Activated CD4-positive, CD25-positive, alpha-beta regulatory T cell treated with anti-CD3 and anti-CD28 coated beads, Interleukin-2, amount 50 U/mL, for 72 hours (primary cell): ENCODE results near the gene NUP62.
"Not testable (repeated sequence)": the region's sequence is repeated elsewhere in the genome, so short reads cannot be mapped to it uniquely, and the experiment has no call there.

Experiments
- DNase-seq: peaks from one replicate; pipeline ENCODE4 v3.0.0; 2021

The NUP62 gene, protein sequence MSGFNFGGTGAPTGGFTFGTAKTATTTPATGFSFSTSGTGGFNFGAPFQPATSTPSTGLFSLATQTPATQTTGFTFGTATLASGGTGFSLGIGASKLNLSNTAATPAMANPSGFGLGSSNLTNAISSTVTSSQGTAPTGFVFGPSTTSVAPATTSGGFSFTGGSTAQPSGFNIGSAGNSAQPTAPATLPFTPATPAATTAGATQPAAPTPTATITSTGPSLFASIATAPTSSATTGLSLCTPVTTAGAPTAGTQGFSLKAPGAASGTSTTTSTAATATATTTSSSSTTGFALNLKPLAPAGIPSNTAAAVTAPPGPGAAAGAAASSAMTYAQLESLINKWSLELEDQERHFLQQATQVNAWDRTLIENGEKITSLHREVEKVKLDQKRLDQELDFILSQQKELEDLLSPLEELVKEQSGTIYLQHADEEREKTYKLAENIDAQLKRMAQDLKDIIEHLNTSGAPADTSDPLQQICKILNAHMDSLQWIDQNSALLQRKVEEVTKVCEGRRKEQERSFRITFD

DNA sequence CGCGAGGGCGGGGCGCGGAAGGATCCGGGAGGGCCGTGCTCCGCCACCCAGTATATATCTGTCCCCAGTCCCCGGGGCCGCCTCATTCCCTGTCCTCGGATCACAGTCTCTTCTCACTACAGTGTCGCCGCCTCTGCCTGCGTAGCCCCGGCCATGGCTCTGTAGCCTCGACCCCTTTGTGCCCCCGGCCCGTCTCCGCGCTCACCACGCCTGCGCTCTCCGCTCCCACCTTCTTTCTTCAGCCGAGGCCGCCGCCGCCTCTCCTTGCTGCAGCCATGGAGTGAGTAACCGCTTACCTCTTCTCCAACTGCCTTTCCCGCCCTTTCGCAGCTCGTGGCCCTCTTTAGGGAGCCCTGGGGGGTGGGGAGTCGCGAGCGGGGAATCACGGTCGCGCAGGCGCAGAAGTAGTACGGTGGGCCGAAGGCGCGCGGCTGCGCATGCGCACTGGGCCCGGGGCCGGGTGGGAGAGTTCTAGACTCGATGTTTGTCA is at the start of gene NUP62, which contains the start of gene ATF5:
Gene NUP62 (minus strand): TSS at position 384 of the 490 bp plus-strand sequence. CDS start 19,697 bp downstream, outside the sequence.
Gene ATF5 (plus strand): TSS at position 85 of the 490 bp plus-strand sequence. CDS start 1,646 bp downstream, outside the sequence.
- peak; percentile 97 for DNase-seq

DNA sequence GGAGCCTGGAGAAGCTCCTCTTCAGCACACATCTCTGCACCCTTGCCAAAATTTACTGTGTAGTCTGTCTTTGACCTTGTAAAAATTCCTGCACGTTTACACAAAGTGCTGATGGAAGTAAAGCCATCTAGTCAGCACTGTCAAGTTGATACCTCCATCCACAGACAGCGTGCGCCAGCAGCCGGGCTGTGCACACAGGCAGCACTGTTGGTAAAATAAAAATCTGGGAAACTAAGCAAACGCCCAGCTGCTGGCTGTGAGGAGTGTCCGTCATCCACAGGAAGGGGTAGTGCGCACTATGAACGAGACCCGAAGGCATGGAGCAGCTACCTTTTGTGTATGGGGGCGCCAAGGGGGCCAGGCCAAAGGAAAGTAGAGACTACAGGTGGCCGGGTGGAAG is 49.0 kb upstream of the NUP62 start:
- DNase-seq: no peak

DNA sequence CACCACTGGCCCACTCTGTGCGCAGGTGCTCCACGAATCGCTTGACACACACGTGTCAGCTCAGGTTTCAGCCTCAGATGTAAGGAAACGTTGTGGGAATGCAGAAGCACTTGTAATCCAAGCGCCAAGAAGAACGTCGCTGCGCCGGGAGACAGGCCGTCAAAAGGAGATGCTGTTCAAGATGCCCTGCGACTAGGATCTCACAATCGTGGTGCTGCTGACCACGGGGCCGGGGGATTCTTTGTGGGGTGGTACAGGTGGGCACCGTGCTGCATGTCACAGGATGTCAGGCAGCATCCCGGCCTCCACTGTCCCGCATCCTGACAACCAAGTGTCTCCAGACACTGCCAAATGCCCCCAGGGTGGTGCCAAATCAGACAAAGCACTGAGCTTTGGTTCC is 48.6 kb upstream of the NUP62 start:
- DNase-seq: no peak

DNA sequence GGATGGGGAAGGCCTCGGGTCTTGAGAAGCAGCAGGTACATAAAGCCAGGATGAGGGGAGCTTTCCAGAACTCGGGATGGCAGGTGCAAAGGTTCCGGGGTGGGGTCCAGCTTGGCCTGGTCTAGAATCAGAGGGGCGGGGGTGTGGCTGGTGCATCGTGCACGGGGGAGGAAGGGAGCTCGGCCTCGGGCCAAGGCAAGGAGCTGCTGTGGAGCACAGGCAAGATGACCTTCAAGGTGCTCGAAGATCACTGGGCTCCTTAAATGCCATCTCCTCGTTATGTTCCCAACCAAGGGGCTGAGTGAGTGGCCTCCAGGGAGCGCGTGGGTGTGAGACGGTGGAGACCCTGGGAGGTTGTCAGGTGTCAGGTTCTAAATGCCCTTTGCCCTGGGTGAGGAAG is 47.8 kb upstream of the NUP62 start:
- DNase-seq: no peak

DNA sequence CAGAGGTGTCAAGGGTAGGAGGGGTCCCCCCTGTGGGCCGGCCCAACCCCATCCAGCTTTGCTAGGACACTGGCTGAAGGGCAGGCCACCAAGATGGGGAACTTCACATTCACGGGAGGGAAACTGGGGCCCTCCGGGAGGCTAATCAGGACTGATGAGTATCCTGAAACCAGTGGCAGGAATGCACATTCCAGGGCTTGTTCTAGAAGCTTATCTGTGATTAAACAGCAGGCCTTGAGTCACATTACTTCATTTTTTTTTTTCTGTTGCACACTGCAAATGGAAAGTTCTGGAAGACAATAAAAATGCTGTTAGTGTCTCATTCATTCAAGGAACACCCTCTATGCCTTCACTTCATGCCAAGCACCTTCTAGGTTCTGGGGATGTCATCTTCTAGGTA is 47.2 kb upstream of the NUP62 start:
- DNase-seq: no peak

DNA sequence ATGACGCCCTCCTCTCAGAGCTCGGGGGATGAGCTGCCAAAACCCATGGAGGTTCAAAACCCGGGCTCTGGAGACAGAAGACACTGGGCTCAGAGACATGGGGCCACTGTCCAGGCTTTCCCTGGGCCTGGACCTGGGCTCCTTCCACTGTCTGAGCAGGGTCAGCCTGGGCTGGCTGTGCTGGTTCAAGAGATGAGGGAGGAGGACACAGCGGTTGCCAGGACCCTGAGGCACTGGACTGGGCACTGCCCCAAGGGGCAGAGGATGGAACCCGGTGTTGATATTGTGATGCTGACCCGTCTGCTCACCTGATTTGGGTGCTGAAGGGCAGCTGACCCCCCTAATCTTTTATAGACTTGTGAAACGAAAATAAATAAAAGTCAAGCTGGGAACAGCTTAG is 45.7 kb upstream of the NUP62 start:
- no peak for DNase-seq

DNA sequence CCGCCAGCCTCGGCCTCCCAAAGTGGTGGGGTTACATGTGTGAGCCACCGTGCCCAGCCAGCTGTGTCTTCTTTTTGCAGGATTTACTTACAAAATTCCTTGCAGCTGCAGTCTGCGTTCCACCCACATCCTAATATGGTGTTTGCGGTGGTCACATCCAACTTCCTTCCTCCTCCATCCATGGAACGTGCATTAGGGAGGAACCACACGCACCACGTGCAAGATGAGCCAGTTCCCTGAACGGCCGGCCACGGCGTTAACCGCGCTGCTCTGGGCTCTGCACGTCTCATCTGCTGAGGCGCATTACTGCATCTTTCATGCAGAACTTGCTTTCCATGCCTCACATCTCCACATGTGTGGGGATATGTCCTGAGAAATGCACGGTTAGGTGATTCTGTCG is 44.7 kb upstream of the NUP62 start:
- no peak for DNase-seq

DNA sequence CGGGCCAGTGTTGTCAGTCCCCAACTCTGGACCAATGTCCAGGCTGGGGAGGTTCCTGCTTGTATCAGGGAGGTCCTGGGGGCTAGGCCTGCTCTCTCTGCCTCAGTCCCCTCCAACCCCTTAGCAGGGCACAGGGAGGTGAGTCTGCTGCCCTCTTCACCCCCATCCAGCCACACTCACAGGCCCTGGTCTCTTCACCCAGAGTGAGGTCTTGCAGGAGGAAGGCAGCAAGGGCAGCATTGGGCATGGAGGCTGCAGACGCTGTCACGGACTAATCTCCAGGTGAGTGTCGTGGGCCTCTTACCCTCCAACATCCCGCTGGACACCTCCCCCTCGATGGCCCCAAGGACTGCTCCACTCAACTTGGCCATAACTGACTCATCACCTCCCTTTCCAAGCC is 43.5 kb upstream of the NUP62 start:
- no peak for DNase-seq

DNA sequence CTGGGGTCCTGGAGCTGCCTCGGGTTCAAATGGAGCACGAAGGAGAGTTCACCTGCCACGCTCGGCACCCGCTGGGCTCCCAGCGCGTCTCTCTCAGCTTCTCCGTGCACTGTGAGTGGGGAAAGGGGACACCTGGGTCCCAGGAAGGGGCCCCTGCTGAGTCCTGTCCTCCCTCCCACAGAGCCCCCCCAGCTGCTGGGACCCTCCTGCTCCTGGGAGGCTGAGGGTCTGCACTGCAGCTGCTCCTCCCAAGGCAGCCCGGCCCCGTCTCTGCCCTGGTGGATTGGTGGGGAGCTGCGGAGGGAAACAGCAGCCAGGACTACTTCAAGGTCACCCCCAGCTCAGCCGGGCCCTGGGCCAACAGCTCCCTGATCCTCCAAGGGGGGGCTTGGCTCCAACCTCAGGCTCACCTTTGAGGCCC is 42.7 kb upstream of the NUP62 start:
- DNase-seq: no peak

DNA sequence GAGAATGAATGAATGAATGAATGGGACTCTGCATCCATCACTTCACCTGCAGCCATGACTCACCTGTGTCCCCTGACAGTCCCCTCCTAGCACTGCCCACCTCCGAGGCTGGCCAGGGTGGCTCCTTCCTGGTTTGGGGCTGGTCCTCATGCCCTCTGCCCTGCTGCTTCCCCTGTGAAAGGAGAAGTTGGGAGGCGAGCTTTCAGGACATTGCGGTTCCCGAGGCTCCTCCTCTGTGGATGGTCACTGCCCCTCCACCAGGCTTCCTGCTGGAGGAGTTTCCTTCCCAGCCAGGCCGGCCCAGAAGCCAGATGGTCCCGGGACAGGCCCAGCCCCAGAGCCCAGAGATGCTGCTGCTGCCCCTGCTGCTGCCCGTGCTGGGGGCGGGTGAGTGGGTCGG is 40.1 kb upstream of the NUP62 start:
- not testable (repeated sequence) for DNase-seq

DNA sequence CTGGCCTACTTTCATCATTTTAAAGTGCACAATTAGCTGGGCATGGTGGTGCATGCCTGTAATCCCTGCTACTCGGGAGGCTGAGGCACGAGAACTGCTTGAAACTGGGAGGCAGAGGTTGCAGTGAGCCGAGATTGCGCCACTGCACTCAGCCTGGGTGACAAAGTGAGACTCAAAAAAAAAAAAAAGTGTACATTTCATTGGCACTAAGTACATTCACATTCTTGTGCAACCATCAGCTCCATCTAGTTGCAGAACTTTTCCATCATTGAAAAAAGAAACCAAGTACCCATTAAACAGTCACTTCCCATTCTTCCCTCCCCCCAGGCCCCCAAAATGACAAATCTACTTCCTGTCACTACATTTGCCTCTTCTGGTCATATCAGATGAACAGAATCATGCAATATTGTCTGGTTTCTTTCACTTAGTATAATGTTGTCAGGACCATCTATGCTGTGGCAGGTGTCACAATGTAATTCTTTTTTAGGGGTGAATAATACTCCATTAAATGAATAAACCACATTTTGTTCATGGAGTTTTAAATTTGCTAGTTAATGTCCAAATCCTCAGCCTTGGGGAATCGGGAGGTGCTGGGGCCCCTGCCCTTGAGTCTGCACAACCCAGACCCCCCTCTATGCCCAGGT is 39.1 kb upstream of the NUP62 start:
- DNase-seq: no peak

DNA sequence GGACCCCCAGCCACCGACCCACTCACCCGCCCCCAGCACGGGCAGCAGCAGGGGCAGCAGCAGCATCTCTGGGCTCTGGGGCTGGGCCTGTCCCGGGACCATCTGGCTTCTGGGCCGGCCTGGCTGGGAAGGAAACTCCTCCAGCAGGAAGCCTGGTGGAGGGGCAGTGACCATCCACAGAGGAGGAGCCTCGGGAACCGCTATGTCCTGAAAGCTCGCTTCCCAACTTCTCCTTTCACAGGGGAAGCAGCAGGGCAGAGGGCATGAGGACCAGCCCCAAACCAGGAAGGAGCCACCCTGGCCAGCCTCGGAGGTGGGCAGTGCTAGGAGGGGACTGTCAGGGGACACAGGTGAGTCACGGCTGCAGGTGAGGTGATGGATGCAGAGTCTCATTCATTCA is 31.7 kb upstream of the NUP62 start, which contains the start of gene SIGLEC11:
Gene SIGLEC11 (minus strand): TSS at position 193 of the 400 bp plus-strand sequence. CDS start 91 bp downstream, at position 102.
- not testable (repeated sequence) for DNase-seq

DNA sequence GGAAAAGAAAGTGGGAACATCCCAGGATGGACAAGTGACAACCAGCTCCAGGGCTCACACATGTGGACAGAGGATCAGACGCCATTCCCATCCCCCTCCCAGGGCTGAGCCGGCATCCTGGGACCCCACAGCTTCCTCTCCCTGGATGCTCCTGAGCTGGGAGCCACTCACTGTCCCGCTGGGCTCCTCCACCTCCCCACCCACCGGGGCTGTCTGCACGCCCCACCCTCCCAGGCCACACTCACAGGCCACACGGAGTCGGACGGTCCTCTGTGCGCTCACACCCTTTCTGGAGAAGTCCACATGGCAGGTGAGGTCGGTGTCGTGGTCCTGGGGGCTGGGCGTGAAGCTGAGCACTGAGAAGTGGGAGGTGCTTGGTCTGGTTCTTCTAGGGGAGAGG is 30.6 kb upstream of the NUP62 start:
- DNase-seq: not testable (repeated sequence)

DNA sequence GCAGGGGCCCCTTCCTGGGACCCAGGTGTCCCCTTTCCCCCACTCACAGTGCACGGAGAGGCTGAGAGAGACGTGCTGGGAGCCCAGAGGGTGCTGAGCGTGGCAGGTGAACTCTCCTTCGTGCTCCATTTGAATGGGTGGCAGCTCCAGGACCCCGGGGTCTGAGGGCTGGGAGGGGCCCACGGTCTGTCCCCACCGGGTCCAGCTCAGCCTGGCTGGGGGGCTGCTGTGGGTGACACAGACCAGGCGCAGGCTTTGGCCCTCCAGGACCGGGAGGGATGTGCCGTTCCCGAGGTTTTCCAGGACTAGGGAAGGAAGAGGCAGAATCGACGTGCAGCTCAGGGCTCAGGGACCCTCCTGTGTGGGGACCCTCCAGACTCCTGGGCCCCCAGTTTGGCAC is 29.3 kb upstream of the NUP62 start:
- DNase-seq: not testable (repeated sequence)

DNA sequence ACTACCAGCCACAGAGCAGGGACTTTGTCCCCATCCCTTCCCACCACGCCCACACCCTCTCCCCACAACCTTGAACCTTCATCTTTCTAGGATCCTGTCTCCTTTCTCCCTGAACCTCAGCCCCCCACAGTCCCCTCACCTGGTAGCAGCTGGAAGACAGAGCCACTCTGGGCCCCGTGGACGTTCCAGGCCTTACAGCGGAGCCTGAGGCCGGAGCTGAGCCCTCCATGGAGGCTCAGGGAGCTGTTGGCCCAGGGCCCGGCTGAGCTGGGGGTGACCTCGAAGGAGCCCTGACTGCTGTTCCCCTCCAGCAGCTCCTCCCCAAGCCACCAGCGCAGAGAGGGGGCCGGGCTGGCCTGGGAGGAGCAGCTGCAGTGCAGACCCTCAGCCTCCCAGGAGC is 28.8 kb upstream of the NUP62 start:
- DNase-seq: not testable (repeated sequence)

DNA sequence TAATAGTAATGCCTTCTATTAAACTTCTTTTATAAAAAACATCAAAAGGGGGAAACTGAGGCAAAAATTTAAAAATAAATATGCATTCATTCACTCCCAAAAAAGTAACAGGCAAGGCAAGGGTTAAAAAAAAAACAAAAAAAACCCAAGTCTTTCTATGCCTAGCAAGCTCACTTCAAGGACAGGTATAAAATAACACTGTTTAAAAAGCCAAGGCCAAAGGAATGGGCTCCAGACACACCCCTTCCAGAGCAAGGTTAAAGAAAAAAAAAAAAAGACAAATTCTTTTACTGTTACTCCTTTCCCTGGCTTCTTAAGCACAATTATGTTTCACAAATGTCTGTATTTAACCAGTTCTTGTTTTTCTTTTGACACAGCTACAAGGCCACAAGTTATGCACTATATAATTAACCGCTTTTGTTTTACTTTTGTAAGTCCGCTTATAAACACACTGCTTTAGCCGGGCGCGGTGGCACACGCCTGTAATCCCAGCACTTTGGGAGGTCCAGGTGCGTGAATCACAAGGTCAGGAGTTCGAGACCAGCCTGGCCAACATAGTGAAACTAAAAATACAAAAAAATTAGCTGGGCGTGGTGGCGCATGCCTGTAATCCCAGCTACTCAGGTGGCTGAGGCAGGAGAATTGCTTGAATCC is 28.1 kb upstream of the NUP62 start:
- DNase-seq: no peak

DNA sequence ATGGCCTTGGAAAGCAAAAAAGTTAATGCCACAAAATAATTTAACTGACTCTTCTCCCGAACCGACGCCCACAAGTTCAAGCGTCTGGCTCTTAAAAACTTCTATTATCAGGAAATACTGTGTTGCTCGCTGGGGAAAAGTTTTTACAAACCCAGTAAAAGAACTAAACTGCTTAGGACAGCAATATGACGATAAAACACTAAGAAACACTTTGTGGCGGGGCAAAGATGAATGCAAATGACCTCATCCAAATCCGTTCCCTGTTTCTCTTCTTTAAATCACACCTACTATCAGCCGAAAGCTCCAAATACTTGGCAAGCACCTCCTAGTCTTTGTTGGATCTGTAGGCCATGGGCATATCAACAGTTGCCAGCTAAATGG is 26.8 kb upstream of the NUP62 start:
- DNase-seq: no peak

DNA sequence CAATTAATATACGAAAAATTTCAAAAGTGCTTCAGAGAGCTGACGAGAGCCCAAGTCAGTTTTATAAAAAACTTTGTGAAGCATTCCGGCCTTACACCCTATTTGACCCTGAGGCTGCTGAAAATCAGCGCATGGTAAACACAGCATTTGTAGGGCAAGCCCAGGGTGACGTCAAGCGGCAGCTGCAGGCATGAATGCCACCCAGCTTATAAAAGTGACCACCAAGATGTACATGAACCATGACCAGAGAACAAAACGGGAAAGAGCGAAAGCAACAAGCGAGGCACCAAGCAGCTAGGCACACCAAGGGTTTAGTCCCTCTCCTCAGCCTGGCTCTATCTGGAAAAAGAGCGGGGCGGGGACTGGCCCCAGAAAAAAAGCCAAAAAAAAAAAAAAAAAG is 25.6 kb upstream of the NUP62 start:
- no peak for DNase-seq

DNA sequence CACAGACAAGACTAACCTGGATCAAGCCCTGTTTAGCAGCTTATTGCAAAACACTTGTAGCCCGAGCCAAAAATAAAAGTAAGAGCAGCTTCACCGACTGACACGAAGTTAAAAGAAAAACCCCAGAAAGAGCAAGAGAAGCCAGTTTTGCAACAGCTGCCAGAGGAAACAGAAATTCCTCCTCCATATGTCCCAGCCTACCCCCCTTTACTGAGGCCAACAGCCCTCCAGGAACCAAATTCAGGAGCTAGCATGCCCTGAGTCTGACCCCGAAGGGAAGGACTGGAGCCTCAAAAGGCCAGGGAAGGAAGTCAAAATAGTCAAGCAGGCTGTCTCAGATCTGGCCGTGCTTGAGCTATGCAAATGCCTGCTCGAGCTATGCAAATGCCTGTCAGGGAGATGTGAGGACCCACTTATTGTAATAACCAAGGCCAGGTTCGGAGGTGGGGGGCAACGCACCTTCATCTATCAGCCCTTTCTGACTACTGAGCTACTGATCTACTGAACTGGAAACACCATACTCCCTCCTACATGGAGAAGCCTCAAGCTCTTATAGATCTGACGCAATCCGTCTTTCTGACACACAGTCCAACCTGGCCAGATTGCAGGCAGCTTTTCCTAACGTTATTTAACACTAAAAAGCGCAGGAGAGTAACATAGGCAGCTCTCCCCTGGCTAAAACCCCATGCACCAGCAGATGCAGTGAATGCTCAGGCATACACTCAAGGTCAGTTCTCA is 25.0 kb upstream of the NUP62 start:
- DNase-seq: no peak

DNA sequence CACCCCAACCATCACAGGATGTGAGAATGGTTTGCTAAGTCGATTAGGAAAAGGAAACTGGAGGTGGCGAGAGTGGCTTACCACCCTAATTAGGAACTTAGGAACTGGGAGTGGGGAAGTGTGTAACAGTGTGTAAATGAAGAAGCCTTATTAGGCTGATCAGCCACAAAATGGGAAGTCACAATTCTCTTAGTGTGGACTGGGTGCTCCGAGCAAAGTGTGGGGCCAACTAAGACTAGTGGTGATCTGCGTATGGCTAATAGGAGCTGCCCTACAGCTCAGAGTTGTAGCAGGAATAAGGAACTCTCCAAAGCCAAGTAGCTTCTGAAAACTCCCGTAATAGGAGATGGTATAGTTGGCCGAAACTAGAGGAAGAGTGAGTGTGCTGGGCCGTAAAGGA is 24.1 kb upstream of the NUP62 start:
- DNase-seq: no peak

DNA sequence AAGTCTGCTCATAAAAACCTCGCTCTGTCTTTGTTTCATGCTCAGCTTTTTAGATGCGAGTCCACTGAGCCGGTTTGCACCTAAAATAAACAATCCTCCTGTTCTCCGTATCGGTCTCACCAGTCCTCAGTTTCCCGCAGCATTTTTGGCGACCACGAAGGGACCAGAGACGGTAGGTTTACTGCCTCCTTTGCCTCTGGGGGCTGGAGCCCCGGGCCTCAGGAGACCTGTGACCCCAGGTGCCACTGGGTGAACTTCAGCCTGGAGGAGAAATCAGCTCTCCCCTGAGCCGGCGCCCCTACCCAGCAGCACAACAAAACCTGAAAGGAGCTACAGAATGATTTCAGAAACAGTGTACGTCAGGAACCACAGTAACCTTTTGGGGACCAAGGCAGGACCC is 23.6 kb upstream of the NUP62 start:
- no peak for DNase-seq

DNA sequence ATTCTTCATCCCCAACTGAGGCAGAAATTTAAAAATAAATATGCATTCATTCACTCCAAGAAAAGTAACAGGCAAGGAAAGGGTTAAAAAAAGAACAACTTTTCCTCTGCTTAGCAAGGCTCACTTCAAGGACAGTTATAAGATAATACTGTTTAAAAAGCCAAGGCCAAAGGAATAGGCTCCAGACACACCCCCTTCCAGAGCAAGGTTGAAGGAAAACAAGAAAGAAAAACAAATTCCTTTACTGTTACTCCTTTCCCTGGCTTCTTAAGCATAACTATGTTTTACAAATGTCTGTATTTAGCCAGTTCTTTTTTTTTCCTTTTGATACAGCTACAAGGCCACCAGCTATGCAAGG is 23.2 kb upstream of the NUP62 start:
- DNase-seq: no peak
